NCI-H146 treated with DMSO at 0.1 percent for 48 hours (cell line): ENCODE measurements around the gene RIC8A.

ENCODE experiments used
- DNase-seq: peaks from one replicate; lab custom pipeline; 2025; ENCODE audit not compliant: unreplicated experiment; lab: John Stamatoyannopoulos, UW

The RIC8A gene

DNA sequence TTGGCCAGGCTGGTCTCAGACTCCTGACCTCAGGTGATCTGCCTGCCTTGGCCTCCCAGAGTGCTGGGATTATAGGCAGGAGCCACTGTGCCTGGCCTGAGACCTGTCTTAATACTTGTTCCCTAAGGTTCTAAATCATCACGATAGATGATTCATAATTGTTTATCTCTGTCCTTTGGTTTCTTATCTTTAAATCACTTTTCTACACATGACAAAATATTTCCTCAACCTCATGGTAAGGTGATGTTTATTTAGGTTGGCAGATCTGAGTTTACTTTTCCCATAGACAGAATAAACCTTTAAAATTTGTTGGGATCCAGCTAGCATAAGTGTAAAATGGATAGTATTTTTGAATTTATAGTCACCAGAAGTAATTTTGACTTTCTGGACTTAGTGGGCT is 32.8 kb downstream of the RIC8A start:
- no peak for DNase-seq

DNA sequence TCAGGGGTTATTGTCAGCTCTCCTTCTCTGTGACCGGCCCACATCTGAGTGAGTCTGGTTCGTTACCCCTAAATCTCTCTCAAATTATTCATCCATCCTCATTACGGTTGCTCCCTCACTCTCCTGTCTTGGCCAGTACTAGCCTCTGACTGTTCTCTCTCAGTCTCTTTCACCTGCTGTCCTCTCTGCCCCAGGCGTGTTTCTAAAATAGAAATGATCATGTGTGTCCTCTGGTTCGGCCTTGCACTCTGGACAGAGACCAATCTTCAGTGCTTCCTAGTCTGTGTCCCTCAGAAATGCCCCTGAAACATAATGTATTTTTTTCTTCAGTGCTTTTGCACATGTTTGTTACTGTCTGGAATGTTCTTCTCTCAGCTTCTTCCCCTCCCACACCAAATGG is 34.1 kb downstream of the RIC8A start:
- no peak for DNase-seq

DNA sequence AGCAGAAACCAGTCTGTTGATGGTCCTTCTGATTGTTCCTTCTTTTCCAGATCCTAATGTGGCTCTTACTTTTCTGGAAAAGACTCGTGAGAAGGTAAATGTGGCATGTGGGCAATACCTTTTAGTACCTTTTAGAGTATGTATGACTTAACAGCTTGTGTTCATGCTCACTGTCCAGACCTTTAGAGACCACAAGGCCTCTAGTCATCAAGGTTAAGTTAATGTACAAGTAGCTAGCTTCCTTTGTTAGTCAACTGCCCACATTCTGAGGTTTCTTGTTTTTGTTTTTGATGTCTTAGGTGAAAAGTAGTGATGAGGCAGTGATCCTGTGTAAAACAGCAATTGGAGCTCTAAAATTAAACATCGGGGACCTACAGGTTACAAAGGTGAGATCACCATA is 36.9 kb downstream of the RIC8A start:
- DNase-seq: no peak

DNA sequence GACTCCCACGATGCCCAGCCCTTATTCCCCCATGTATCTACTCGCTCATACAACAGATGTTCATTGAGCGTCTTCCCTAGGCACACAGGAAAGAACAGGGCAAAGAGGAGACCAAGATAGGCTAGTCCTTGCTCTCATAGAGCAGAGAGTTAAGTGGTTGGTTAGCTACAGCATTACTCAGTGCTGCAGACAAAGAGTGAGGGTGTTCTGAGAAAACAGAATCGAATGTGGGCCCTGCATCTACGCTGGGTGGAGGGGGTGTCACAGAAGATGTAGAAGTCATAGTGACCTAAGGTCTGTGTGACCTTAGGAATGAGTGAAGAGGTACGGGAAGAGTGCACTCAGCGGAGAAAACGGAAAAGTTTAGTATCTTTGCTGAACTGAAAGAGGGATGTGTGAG is 41.6 kb downstream of the RIC8A start:
- DNase-seq: no peak

DNA sequence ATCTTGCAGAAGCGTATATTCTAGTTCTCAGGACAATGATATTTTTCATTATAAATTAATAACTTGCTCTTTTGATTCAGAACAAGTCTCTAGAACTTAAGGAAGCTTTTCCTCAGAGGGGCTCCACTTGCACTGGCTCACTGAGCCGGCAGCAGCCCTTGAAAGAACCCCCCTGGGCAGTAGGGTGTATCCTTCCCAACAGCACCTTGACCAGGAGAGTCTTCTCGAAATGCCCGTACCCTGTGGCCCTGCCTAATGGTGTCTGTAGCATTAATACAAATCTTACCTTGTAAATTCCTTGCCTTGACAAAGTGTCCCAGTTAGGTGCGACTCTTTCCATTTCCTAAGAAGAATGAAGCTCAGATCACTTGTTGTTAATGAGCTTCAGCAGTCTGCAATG is 42.8 kb downstream of the RIC8A start:
- DNase-seq: no peak

DNA sequence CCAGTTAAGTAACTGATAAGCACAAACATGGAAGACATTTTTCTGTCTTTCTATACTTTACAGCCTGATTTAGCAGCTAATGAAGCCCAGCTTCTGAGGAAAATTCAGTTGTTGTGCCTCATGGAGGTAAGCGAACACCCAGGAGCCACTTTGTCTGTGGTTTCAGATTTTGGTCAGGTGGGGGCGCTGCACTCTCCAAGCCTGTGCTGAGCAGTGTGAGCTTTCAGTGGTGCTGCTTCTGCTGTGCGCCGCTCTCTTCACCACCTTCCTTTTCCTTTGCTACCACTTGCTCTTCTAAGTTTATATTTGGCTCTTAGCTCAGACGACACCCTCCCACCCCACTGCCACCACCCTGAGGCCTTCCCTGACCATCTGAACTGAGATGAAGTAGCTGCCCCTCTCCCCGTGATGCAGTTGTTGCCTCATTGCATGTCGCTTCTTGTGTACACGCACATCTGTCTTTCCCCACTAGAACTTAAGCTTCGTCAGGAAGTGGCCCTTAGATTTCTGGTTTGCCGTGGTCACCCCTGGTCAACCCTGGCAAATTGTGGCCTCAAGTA is 43.3 kb downstream of the RIC8A start:
- DNase-seq: no peak

DNA sequence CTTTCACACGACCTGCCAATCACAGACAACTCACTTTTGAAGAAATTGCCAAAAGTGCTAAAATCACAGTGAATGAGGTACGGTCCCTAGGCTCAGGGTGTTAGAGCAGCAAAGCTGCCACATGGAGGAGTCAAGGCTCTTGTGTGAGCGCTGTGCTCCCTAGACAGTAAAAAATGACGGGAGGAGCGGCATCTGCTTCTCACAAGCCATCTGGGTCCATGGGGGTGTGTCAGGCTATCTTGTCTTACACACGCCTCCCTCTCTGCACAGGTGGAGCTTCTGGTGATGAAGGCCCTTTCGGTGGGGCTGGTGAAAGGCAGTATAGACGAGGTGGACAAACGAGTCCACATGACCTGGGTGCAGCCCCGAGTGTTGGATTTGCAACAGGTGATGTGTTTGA is 44.0 kb downstream of the RIC8A start:
- no peak for DNase-seq

DNA sequence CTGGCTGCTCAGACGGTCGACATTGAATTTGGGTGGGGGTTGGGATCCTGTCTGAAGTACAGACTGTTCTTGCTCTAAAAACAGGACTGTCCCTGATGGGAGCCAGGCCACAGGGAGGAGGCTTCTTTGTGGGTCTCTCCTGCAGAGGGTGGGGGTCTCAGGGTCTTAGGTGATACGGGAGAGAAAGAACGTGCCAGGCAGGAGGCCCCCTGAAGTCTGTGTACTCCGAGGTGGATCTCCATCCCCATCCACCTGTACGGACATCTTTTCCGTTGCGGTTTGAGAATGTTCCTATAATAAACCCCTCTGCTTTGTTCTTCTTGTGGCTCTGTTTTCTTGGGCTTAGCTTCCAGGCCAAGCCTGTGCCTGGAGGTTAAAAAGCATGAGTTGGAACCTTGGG is 45.2 kb downstream of the RIC8A start:
- no peak for DNase-seq

DNA sequence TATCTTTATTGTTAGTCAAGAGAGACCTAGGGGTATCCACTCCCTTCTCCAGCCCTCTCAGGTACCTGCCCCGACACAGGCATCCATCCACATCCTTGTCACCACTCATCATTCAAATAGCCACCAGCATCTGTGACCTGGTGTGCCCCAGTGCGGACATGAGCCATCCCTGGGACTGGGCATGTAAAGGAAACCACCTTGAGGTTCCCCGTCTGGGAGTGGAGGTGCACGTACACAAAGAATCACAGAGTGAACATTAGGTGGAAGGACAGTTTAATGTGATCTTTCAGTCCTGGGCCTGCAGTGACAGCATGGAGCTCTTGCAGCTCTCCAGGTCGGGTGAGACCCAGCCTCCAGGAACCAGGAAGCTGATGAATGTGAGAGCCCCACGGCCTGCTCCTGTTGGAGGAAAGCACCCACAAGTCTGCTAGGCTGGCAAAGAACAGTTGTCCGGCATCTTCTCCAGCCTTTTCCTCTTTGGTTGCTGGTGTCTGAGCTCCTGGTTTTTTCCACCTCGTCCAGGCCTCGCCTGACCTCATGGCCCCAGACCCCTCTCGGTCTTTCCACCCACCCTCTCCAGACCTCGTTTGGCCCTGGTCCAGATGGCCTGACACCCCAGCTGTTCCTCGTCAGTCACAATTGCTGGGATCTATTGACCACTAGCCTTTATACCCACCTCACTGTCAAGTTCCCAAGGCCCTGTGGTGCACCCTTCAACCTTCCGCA is 45.8 kb downstream of the RIC8A start:
- DNase-seq: no peak

DNA sequence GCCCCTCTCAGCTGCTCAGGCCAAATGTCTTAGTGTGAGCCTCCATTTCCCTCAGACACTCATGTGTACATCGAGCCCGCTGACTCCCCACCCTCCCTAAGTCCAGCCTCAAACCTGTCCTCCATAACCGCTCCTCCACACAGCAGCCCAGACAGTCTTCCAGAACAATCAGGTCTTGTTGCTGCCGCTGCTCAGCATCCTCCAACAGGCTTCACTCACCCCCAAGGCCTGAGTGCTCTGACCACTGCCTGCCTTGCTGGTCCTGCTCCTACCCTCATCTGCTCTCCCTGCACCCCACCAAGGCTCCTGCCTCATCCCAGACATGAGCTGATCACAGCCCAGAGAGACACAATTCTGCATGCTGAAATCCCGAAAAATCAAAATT is 46.4 kb downstream of the RIC8A start:
- DNase-seq: no peak

DNA sequence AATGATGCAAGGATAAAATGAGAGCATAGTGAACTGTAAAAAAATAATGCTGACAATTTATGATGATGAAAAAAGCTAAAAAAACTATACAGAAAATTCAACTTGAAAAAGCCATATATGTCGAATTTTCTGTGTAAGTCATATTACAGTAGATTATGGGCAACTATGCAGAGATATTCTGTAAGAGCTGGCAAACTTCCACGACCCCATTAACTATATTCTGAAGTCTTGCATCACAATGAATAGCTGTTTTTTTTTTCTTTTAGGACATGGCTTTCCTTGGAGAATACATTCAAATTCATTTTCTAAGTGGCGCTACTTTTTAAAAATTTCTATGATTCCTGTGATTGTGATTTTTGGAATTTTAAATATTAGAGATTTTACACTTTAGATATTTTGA is 47.7 kb downstream of the RIC8A start:
- no peak for DNase-seq

DNA sequence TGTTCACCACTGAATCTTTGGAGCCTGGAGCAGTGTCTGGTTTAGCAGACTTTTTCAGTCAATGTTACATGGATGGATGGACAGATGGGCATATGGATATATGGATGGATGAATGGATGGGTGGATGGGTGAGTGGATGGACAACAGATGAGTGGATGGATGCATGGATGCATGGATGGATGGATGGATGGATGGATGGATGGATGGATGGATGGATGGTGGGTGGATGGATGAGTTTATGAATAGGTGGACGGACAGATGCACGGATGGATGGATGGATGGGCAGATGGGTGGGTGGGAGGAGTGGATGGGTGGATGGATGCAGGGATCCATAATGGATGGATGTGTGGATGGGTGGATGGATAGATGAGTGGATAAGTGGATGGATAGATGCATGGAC is 48.3 kb downstream of the RIC8A start:
- no peak for DNase-seq

DNA sequence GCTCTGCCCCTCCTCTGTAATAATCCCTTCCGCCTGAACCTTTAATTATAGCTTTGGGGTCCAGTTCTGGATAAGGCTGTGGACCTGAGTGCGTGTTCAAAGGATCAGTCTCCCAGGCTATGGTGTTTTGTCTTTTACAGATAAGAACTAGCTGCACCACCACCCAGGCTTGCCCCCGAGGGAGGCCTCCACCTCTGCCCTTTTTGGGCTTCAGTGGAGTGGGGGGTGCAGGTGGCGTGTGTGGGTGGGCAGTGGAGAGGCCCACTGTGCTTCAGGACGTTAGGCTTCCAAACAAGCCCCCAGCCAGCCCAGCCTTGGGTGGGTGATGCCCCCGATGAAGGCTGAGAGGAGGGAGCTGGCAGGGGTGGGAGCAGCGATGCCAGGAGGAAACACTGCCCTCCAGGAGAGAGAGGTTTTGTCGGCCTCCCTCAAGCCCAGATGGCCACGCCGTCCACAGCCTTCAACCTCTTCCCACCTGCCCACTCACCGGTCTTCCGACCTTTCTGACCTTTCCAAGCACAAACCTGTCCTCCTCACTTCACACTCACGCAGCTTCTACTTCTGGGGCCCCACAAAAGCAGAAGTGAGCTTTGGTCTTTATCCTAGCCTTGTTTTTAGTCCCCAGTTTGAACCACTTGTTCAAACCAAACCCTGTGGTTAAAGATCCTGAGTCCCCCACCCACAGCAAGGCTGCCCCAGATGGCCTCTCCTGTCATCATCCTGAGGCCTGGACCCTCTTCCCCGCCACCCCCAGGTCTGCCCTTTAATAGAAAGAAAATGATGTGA is 49.6 kb downstream of the RIC8A start:
- DNase-seq: no peak

DNA sequence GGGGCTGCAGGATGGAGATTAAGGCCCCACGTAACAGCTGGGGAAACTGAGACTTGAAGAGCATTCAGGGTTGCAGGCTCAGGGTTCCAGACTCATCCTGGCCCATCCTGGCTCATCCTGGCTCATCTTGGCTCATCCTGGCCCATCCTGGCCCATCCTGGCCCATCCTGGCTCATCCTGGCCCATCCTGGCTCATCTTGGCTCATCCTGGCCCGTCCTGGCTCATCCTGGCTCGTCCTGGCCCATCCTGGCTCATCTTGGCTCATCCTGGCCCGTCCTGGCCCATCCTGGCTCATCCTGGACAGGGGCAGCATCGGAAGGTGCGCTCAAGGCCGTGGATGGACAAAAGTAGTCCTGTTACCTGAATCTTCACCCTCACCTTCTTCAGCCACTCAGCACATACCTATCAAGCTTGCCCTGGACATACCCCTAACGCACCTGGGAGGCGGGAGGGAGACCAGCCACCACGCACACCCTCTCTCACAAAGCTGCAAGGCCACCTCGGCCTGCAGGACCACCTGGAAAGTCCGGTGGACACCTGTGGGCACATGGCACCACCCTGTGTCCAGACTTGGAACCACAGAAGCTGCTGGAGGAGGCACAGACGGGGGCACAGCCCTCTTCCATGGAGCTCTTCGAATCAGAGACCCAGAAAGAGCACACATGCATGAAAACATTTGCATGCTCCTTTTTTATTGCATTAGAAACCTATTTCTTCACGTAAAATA is 50.4 kb downstream of the RIC8A start:
- DNase-seq: no peak

DNA sequence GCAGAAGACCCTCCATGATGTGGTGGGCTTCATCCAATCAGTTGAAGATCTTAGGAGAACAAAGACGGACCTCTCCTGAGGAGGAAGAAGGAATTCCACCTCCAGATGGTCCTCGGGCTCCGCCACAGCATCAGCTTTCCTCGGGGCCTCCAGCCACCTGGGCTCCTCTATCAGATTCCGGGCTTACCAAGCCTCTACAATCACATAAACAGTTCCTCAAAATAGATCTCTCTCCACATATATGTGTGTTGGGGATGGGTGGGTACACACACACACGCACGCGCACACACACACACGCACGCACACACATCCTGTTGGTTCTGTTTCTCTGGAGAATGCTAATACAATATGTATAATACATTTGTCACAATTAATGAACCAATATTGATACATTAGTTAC is 51.9 kb downstream of the RIC8A start:
- DNase-seq: no peak

DNA sequence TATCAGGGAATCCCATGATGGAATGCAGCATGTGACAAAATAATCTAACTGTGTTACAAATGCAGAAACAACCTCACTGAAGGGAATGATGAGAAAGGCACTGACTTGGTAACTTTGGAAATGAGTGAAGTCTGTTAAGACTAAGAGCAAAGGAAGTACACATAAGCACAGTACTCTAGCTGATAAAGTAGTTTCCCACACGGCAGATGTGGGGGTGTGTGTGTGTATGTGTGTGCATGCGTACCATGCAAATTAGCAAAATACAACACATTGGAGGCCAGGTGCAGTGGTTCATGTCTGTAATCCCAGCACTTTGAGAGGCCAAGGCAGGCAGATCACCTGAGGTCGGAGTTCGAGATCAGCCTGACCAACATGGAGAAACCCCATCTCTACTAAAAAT is 54.1 kb downstream of the RIC8A start:
- no peak for DNase-seq
